ENCODE data around the gene NLRP10.

- TF ChIP-seq TAF1 (IDR thresholded peaks at IDR 0.05; ENCODE audit: borderline replicate concordance, insufficient read depth, low read length), result no peak
- no peak for TF ChIP-seq REST (IDR thresholded peaks at IDR 0.05; ENCODE audit: insufficient read depth in 1 of 2, low read depth in 2 of 2, low read length in 2 of 2)
- TF ChIP-seq FOXP2 (optimal IDR thresholded peaks at IDR 0.05; ENCODE audit: borderline replicate concordance, extremely low read depth, extremely low read length, insufficient read depth), result no peak
Measured at GRCh38 chr11:7941146-7941545, 24.1 kb downstream of the NLRP10 start.
